K562 (cell line): Measurements from ENCODE around the gene CARD10. TPM values are rescaled to one million over a fixed set of nuclear protein-coding genes. Genes with fewer than 3 reads are reported as not detected.

Experiments
- ARNT ChIP-seq, 2 experiments: fragments of 450-650 bp; IDR thresholded peaks; 2 replicates each; pipeline ENCODE4 v1.6.1; 2016; ENCODE audit warnings: mild to moderate bottlenecking in 1 of 2
- DACH1 ChIP-seq: fragments of 450-650 bp; IDR thresholded peaks from 2 replicates; pipeline ENCODE4 v1.6.1; 2018; ENCODE audit not compliant: partially characterized antibody
- ELK1 ChIP-seq: sonication (generic); formaldehyde crosslinking; IDR thresholded peaks from 2 replicates; pipeline ENCODE4 v1.8.1; 2022; ENCODE audit warnings: missing genetic modification reagents
- EP300 ChIP-seq: IDR thresholded peaks from 2 replicates; pipeline ENCODE4 v1.6.1; 2012; ENCODE audit warnings: low read length, improper control_type of control experiment
- FOXK2 ChIP-seq, 2 experiments: fragments of 450-650 bp; IDR thresholded peaks in 1 of 2; conservative IDR thresholded peaks in 1 of 2; 2 replicates each; pipeline ENCODE4 v1.6.1; 2016; ENCODE audit warnings: low read depth in 2 of 2, mild to moderate bottlenecking in 1 of 2
- HIVEP1 ChIP-seq: fragments of 250-450 bp; sonication (Bioruptor Pico); IDR thresholded peaks from 2 replicates; pipeline ENCODE4 v1.4.0; 2020; ENCODE audit warnings: mild to moderate bottlenecking
- KAT8 ChIP-seq: fragments of 450-650 bp; IDR thresholded peaks from 2 replicates; pipeline ENCODE4 v1.6.1; 2016; ENCODE audit warnings: low read depth, mild to moderate bottlenecking
- KDM2B ChIP-seq: fragments of 250-450 bp; sonication (Bioruptor Pico); IDR thresholded peaks from 2 replicates; pipeline ENCODE4 v1.8.0; 2021; ENCODE audit warnings: mild to moderate bottlenecking, moderate library complexity
- LCOR ChIP-seq: sonication (generic); formaldehyde crosslinking; IDR thresholded peaks from 2 replicates; pipeline ENCODE4 v1.8.0; 2022; ENCODE audit warnings: mild to moderate bottlenecking, missing genetic modification reagents
- MAX ChIP-seq: sonication (generic); formaldehyde crosslinking; IDR thresholded peaks from 2 replicates; pipeline ENCODE4 v1.9.0; 2022; ENCODE audit warnings: mild to moderate bottlenecking, missing genetic modification reagents
- MEF2D ChIP-seq: conservative IDR thresholded peaks from 2 replicates; pipeline ENCODE4 v1.6.1; 2016; ENCODE audit warnings: low read depth, missing genetic modification characterization, missing compliant biosample characterization
- NR2C2 ChIP-seq, 2 experiments: fragments of 200-800 bp in 1 of 2; sonication (Bioruptor generic) in 1 of 2; sonication (generic) in 1 of 2; formaldehyde crosslinking in 1 of 2; IDR thresholded peaks; 2 replicates each; pipeline versions ENCODE4 v1.6.1 to v1.8.0; 2016 to 2022; ENCODE audit warnings: mild to moderate bottlenecking in 1 of 2, missing compliant biosample characterization in 1 of 2, missing genetic modification characterization in 1 of 2, missing genetic modification reagents in 1 of 2
- PHF21A ChIP-seq: fragments of 450-650 bp; IDR thresholded peaks from 2 replicates; pipeline ENCODE4 v1.6.1; 2017; ENCODE audit warnings: low read depth, borderline replicate concordance
- POU5F1 ChIP-seq: fragments of 150-350 bp; IDR thresholded peaks from 2 replicates; pipeline ENCODE4 v1.6.1; 2014; ENCODE audit warnings: borderline replicate concordance, low read length, low read depth, mild to moderate bottlenecking; ENCODE audit not compliant: partially characterized antibody
- SMAD4 ChIP-seq: fragments of 250-450 bp; sonication (Bioruptor Pico); conservative IDR thresholded peaks from 2 replicates; pipeline ENCODE4 v1.8.0; 2021; ENCODE audit warnings: inconsistent platforms, mild to moderate bottlenecking, moderate library complexity
- SRF ChIP-seq, 2 experiments: fragments of 250-450, 450-650 bp in 1 of 2; sonication (Bioruptor Pico) in 1 of 2; sonication (generic) in 1 of 2; formaldehyde crosslinking; IDR thresholded peaks; 2 replicates each; pipeline versions ENCODE4 v1.5.0 to v1.5.1; 2020 to 2022; ENCODE audit warnings: mild to moderate bottlenecking in 1 of 2, missing genetic modification reagents in 1 of 2
- TAF1 ChIP-seq: IDR thresholded peaks from 2 replicates; pipeline ENCODE4 v1.6.1; 2011; ENCODE audit warnings: mild to moderate bottlenecking, low read length, moderate library complexity; ENCODE audit not compliant: insufficient read depth, control insufficient read depth, severe bottlenecking; ENCODE audit errors: extremely low read depth
- TCF15 ChIP-seq: fragments of 250-450 bp; sonication (Bioruptor Pico); IDR thresholded peaks from 2 replicates; pipeline ENCODE4 v1.8.0; 2022; ENCODE audit warnings: moderate library complexity, mild to moderate bottlenecking, inconsistent platforms
- TEAD4 ChIP-seq, 2 experiments: sonication (generic) in 1 of 2; formaldehyde crosslinking in 1 of 2; IDR thresholded peaks; 2 replicates each; pipeline versions ENCODE4 v1.6.1 to v1.8.0; 2012 to 2022; ENCODE audit warnings: borderline replicate concordance in 1 of 2, inconsistent platforms in 1 of 2, low read length in 1 of 2, mild to moderate bottlenecking in 1 of 2, missing genetic modification reagents in 1 of 2
- TFAM ChIP-seq: fragments of 250-450 bp; sonication (Bioruptor Pico); conservative IDR thresholded peaks from 2 replicates; pipeline ENCODE4 v1.5.0; 2021; ENCODE audit warnings: mild to moderate bottlenecking, moderate library complexity
- U2AF1 ChIP-seq: fragments of 200-400 bp; formaldehyde crosslinking; optimal IDR thresholded peaks from 2 replicates; pipeline ENCODE3; 2017; ENCODE audit warnings: mild to moderate bottlenecking, low read depth, low read length, moderate library complexity
- ZKSCAN1 ChIP-seq: fragments of 150-350 bp; IDR thresholded peaks from 2 replicates; pipeline ENCODE4 v1.6.1; 2016; ENCODE audit warnings: low read depth, low read length
- ZKSCAN3 ChIP-seq: fragments of 250-450 bp; sonication (Bioruptor Pico); IDR thresholded peaks from 2 replicates; pipeline ENCODE4 v1.4.0; 2020
- ZNF584 ChIP-seq: fragments of 200-800 bp; sonication (Bioruptor generic); IDR thresholded peaks from 2 replicates; pipeline ENCODE4 v1.6.1; 2016; ENCODE audit warnings: low read depth, mild to moderate bottlenecking, missing genetic modification characterization, missing compliant biosample characterization
- polyA plus RNA-seq, 8 experiments: library from polyadenylated mRNA; depleted of rRNA in 4 of 8; stranded (reverse) in 5 of 8; unstranded in 3 of 8; fragments of >200 nt; fragmentation: Nextera tagmentation in 2 of 8; fragmentation: Illumina TruSeq in 1 of 8; extraction: Ambion mirVana in 2 of 8; extraction: Trizol in 1 of 8; gene quantifications; 2 replicates each; pipeline versions ENCODE4 v1.2.1 to v1.2.3, GENCODE V29; 2011 to 2014; ENCODE audit warnings: inconsistent platforms in 1 of 8, missing spikeins in 1 of 8
- total RNA-seq, 7 experiments: library from RNA; depleted of rRNA in 6 of 7; stranded (reverse); fragments of >200 nt in 6 of 7; fragmentation: Illumina TruSeq in 2 of 7; extraction: Trizol in 2 of 7; gene quantifications; 2 replicates each; pipeline versions ENCODE4 v1.2.1 to v1.2.3, GENCODE V29; 2011 to 2021; ENCODE audit warnings: low replicate concordance in 1 of 7

Gene CARD10
- total and polyA plus RNA-seq, 9 of the 15 experiments (the other 6 are each of a cell fraction or from before 2014, with no cell fraction given): 0.13 to 5.8 (median 1.6) TPM

DNA sequence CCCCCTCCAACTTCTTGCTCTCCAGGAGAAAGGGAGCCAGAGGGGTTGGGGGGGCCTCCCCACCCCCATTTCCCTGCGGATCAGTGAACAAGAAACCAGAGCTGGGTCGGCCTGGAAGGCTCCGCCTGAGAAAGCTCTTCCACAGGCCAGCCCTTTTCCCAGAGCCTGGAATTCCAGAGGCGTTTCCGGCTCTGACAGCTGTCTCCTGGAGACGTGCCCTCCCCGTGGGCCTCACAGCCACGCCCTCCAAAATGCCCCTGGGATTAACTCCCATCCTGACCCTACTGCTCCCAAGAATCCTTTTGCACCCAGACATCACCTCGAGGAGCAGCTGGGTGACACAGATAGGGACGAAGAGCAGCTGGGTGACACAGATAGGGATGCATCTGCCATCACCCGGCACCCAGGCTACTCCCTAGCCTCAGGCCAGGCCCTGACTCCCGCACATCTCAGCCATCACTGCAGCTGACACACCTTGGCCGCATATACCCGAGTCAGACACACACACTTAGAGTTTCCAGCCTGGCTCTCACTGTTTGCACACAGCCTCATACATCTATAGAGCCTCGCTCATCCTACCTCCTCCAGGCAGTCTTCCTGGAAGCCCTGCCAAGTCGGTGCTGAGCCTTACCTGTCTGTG, 33.4 kb upstream of the CARD10 start (continued):
- TF ChIP-seq MAX (CRISPR knock-in tag): peak; percentile 53
- TF ChIP-seq MEF2D: peak; percentile 66; the same call in 1 of the 2 replicates
- no peak for TF ChIP-seq TFAM (CRISPR knock-in tag)
- peak; percentile 99 for TF ChIP-seq TEAD4 (IDR thresholded peaks at IDR 0.05; ENCODE audit: low read length)
- no peak for TF ChIP-seq TEAD4 (CRISPR knock-in tag; IDR thresholded peaks at IDR 0.05; ENCODE audit: borderline replicate concordance)
- TF ChIP-seq DACH1: peak; percentile 75
- 0 out of 2 replicates have a peak, but pooled peaks have one; percentile 73 for TF ChIP-seq ZNF584 (CRISPR knock-in tag)
- TF ChIP-seq FOXK2 (conservative IDR thresholded peaks at IDR 0.05 in 1 of 2, IDR thresholded peaks at IDR 0.05 in 1 of 2; ENCODE audit: low read depth in 2 of 2): no peak
- TF ChIP-seq ZKSCAN3 (CRISPR knock-in tag): no peak
- no peak for TF ChIP-seq ELK1 (CRISPR knock-in tag)
- TF ChIP-seq SRF (CRISPR knock-in tag; IDR thresholded peaks at IDR 0.05): no peak
- no peak for TF ChIP-seq TCF15 (CRISPR knock-in tag)
- TF ChIP-seq POU5F1: no peak
- peak; percentile 43 for TF ChIP-seq TAF1
- TF ChIP-seq KAT8: no peak
- TF ChIP-seq SMAD4 (CRISPR knock-in tag): peak; percentile 95
- TF ChIP-seq U2AF1: no peak
- TF ChIP-seq HIVEP1 (CRISPR knock-in tag): no peak
- peak; percentile 53; the same call in 1 of the 2 replicates for TF ChIP-seq LCOR (CRISPR knock-in tag)
- no peak for TF ChIP-seq PHF21A
- TF ChIP-seq NR2C2 (CRISPR knock-in tag; IDR thresholded peaks at IDR 0.05): no peak
- 0 out of 2 replicates have a peak, but pooled peaks have one; percentile 22 for TF ChIP-seq NR2C2 (tag; IDR thresholded peaks at IDR 0.05)
- peak; percentile 97 for TF ChIP-seq EP300
- TF ChIP-seq ARNT (IDR thresholded peaks at IDR 0.05): no peak; a peak in 1 of 4 replicates
- TF ChIP-seq ZKSCAN1: 0 out of 2 replicates have a peak, but pooled peaks have one; percentile 48
- TF ChIP-seq KDM2B (CRISPR knock-in tag): no peak
